Measurements from ENCODE around the gene NPAS2. TPM values are rescaled to one million over a fixed set of nuclear protein-coding genes. Genes with fewer than 3 reads are reported as not detected.
A peak's percentile ranks its signal among the peaks of the same experiment; 100 is the strongest.

The NPAS2 gene
- total RNA-seq, 1 donor from 2014 or later, result 23.9 TPM

- no peak for ATAC-seq
These were observed 117.1 kb downstream of the NPAS2 start for GRCh38 chr2:100936972-100937542.

GRCh38 chr2:100938031-100939026 is 118.4 kb downstream of the NPAS2 start:
- no peak for ATAC-seq
- peak; percentile 36 for DNase-seq (ENCODE audit: low spot score)

More at GRCh38 chr2:100936972-100937542, 117.1 kb downstream of the NPAS2 start:
- peak; percentile 8 for DNase-seq (ENCODE audit: low spot score)

GRCh38 chr2:100939445-100939844 is 119.5 kb downstream of the NPAS2 start:
- ATAC-seq (peak; percentile 77), DNase-seq (ENCODE audit: low spot score) (peak; percentile 46)

- ATAC-seq (no peak), DNase-seq (ENCODE audit: low spot score) (no peak)
These were observed 120.3 kb downstream of the NPAS2 start for GRCh38 chr2:100940240-100940639.

- peak; percentile 60 for DNase-seq (ENCODE audit: low spot score)
- ATAC-seq, result peak; percentile 74
These were observed 121.1 kb downstream of the NPAS2 start for GRCh38 chr2:100940766-100941645.

- no peak for ATAC-seq
- DNase-seq (ENCODE audit: low spot score), result peak; percentile 11
These were observed 121.8 kb downstream of the NPAS2 start for GRCh38 chr2:100941646-100942240.

- no peak for ATAC-seq
- DNase-seq (ENCODE audit: low spot score), result no peak
These were observed 124.9 kb downstream of the NPAS2 start for GRCh38 chr2:100944617-100945432.

GRCh38 chr2:100945433-100945740 is 125.4 kb downstream of the NPAS2 start:
- DNase-seq (ENCODE audit: low spot score) (no peak), ATAC-seq (no peak)

GRCh38 chr2:100945930-100946607 is 126.1 kb downstream of the NPAS2 start:
- DNase-seq (ENCODE audit: low spot score) (no peak), ATAC-seq (no peak)

GRCh38 chr2:100948942-100949811 is 129.2 kb downstream of the NPAS2 start:
- ATAC-seq, result no peak
- DNase-seq (ENCODE audit: low spot score), result no peak

GRCh38 chr2:100952512-100952911 is 132.6 kb downstream of the NPAS2 start:
- ATAC-seq (no peak), DNase-seq (ENCODE audit: low spot score) (no peak)

GRCh38 chr2:100953406-100954043 is 133.6 kb downstream of the NPAS2 start:
- no peak for DNase-seq (ENCODE audit: low spot score)
- no peak for ATAC-seq

- ATAC-seq, result no peak
- DNase-seq (ENCODE audit: low spot score), result no peak
These were observed 134.1 kb downstream of the NPAS2 start for GRCh38 chr2:100954044-100954420.

GRCh38 chr2:100955226-100955625 is 135.3 kb downstream of the NPAS2 start:
- ATAC-seq, result no peak
- DNase-seq (ENCODE audit: low spot score), result no peak

- ATAC-seq, result no peak
- DNase-seq (ENCODE audit: low spot score), result no peak
These were observed 136.1 kb downstream of the NPAS2 start for GRCh38 chr2:100956081-100956480.

- peak; percentile 92 for ATAC-seq
- DNase-seq (ENCODE audit: low spot score), result peak; percentile 76
These were observed 138.2 kb downstream of the NPAS2 start for GRCh38 chr2:100957996-100958653.

- ATAC-seq, result no peak
These were observed 139.4 kb downstream of the NPAS2 start for GRCh38 chr2:100959225-100959880.

More at GRCh38 chr2:100959225-100959880, 139.4 kb downstream of the NPAS2 start:
- no peak for DNase-seq (ENCODE audit: low spot score)
